Heart left ventricle (tissue), 13 donors: ENCODE results near the gene CPNE9.

Experiments
- POLR2A ChIP-seq, 2 donors: fragments of 450-650 bp; IDR thresholded peaks; one replicate each; pipeline ENCODE4 v1.6.1; 2017; ENCODE audit warnings: antibody characterized with exemption in 2 of 2, mild to moderate bottlenecking in 2 of 2, moderate library complexity in 2 of 2
- TF ChIP-seq, protein P1 (sequence below), 12 donors: fragments of 200-600 bp; sonication (generic) in 4 of 12; IDR thresholded peaks; one replicate each; pipeline versions ENCODE4 v1.5.0 to v1.8.0; 2018 to 2022; ENCODE audit warnings: antibody characterized with exemption in 12 of 12, mild to moderate bottlenecking in 5 of 12
- donor health status: ischemic (EF 13 %, LVEDD 7.1; RV severe dilation, severe dysfunction).
- donor health status: DM: no; HTN: yes; CAD: no.
- donor health status: DM: no; HTN: no; CAD: no.
- donor health status: ischemic (EF 25% LVEDD 6.9; RV normal size, moderate dysfunction).
- donor health status: ischemic (EF 25% LVEDD 5.7; RV mildly dilated, moderate dysfunction).
- donor health status: ischemic (EF 35%, LVEDD 5.7; RV mildly dilated, moderate dysfunction).
- donor health status: nonischemic (EF 11% LVEDD 7.7; RV severe dilation, severe dysfunction).
- donor health status: DM: yes; HTN: yes; CAD: no.
- donor health status: PGD.
- donor health status: ischemic (EF 29% LVEDD 5.4; RV normal size, mild dysfunction).
- donor health status: nonischemic (EF 23%, LVEDD 6.1; RV moderate dilation, normal function).

DNA sequence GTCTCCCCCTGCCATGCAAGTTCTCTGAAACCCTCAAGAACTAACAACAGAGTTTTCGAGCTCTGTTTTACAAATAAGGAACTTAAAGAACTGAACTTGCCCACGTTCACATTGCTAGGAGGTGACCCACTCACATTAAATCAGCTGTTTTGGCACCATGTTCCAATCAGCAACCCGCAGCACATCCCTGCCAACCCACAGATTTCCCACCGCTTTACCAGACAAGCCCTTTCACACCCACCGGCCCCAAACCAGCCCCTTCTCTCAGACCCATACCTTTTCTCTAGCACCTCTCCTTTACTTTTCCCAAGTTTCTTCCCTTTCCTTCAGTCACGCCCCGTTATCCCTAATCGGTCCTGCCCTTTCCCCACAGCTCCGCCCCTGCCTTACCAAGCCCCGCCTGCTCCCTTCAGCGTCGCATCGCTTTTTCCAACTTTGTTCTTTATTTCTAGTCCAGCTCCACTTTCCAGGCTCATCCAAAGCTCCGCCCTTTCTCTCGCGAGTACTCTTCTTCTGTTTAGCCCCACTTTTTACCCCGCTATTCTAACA is 27.1 kb downstream of the CPNE9 start:
- TF ChIP-seq POLR2A (IDR thresholded peaks at IDR 0.05) = no peak
- TF ChIP-seq, protein P1, sequence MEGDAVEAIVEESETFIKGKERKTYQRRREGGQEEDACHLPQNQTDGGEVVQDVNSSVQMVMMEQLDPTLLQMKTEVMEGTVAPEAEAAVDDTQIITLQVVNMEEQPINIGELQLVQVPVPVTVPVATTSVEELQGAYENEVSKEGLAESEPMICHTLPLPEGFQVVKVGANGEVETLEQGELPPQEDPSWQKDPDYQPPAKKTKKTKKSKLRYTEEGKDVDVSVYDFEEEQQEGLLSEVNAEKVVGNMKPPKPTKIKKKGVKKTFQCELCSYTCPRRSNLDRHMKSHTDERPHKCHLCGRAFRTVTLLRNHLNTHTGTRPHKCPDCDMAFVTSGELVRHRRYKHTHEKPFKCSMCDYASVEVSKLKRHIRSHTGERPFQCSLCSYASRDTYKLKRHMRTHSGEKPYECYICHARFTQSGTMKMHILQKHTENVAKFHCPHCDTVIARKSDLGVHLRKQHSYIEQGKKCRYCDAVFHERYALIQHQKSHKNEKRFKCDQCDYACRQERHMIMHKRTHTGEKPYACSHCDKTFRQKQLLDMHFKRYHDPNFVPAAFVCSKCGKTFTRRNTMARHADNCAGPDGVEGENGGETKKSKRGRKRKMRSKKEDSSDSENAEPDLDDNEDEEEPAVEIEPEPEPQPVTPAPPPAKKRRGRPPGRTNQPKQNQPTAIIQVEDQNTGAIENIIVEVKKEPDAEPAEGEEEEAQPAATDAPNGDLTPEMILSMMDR (IDR thresholded peaks at IDR 0.05) = no peak
